OCI-LY7 (cell line): ENCODE measurements around the gene B4GALNT2. TPM values are rescaled to one million over a fixed set of nuclear protein-coding genes. Genes with fewer than 3 reads are reported as not detected.
"Not testable (repeated sequence)": the region's sequence is repeated elsewhere in the genome, so short reads cannot be mapped to it uniquely, and the experiment has no call there.

ENCODE experiments used
- BruUV-seq: library from RNA; stranded (reverse); fragments of 400-500 nt; replicated peaks from 2 replicates; lab custom pipeline; 2021; lab: Mats Ljungman, UMichigan
- CTCF ChIA-PET: fragments of 300-600 bp; sonication (Branson Sonifier 250); formaldehyde crosslinking; loops from one replicate; lab custom pipeline; 2022; ENCODE audit warnings: antibody characterized with exemption; ENCODE audit not compliant: unreplicated experiment; lab: Charles Lee
- POLR2A ChIA-PET: fragments of 300-600 bp; sonication (Branson Sonifier 250); formaldehyde crosslinking; loops from one replicate; lab custom pipeline; 2022; ENCODE audit warnings: antibody characterized with exemption; lab: Charles Lee
- DNase-seq: peaks from one replicate; pipeline ENCODE4 v3.0.0-alpha.2; 2015; ENCODE audit warnings: low spot score
- H2AFZ ChIP-seq: fragments of 200-600 bp; sonication (generic), shearing (Covaris generic); 2 replicates; pipeline ENCODE4 v1.6.1; 2014; ENCODE audit warnings: mild to moderate bottlenecking, antibody characterized with exemption, low read length, moderate library complexity
- H3K27ac ChIP-seq: fragments of 200-600 bp; sonication (generic); 2 replicates; pipeline ENCODE4 v1.5.1; 2014; ENCODE audit warnings: mixed run types, low read depth, mild to moderate bottlenecking, moderate library complexity, low read length, inconsistent platforms; ENCODE audit not compliant: poor library complexity, severe bottlenecking
- H3K36me3 ChIP-seq: fragments of 200-600 bp; sonication (generic); 2 replicates; pipeline ENCODE4 v1.6.1; 2014; ENCODE audit warnings: mild to moderate bottlenecking, antibody characterized with exemption, low read length, moderate library complexity, mixed read lengths; ENCODE audit not compliant: insufficient read depth
- H3K4me1 ChIP-seq: fragments of 200-600 bp; sonication (generic); 2 replicates; pipeline ENCODE4 v1.5.1; 2014; ENCODE audit warnings: mild to moderate bottlenecking, low read length; ENCODE audit not compliant: insufficient read depth, poor library complexity, severe bottlenecking
- H3K4me2 ChIP-seq: fragments of 200-600 bp; sonication (generic); 2 replicates; pipeline ENCODE4 v1.6.1; 2014; ENCODE audit warnings: mild to moderate bottlenecking, low read length
- H3K4me3 ChIP-seq: fragments of 200-600 bp; sonication (generic); 2 replicates; pipeline ENCODE4 v1.5.1; 2014; ENCODE audit warnings: mild to moderate bottlenecking, low read depth, low read length; ENCODE audit not compliant: poor library complexity, severe bottlenecking
- H3K79me2 ChIP-seq: fragments of 200-600 bp; sonication (generic); 2 replicates; pipeline ENCODE4 v1.6.1; 2016; ENCODE audit warnings: low read depth, mild to moderate bottlenecking, low read length, moderate library complexity, mixed read lengths; ENCODE audit not compliant: insufficient read depth
- H3K9me2 ChIP-seq: fragments of 200-600 bp; sonication (generic); 2 replicates; pipeline ENCODE4 v1.6.1; 2016; ENCODE audit warnings: mild to moderate bottlenecking, low read length, mixed read lengths; ENCODE audit not compliant: insufficient read depth
- H3K9me3 ChIP-seq: fragments of 200-600 bp; sonication (generic); 2 replicates; pipeline ENCODE4 v1.6.1; 2014; ENCODE audit warnings: mild to moderate bottlenecking, mixed run types, low read length, mixed read lengths
- H4K20me1 ChIP-seq: fragments of 200-600 bp; sonication (generic); 2 replicates; pipeline ENCODE4 v1.6.1; 2014; ENCODE audit warnings: mild to moderate bottlenecking, antibody characterized with exemption, low read length, moderate library complexity, mixed read lengths; ENCODE audit not compliant: insufficient read depth
- EZH2phosphoT487 ChIP-seq: fragments of 200-600 bp; sonication (generic); IDR thresholded peaks from 2 replicates; pipeline ENCODE4 v1.6.1; 2018; ENCODE audit warnings: low read depth, borderline replicate concordance, mild to moderate bottlenecking, mixed run types, antibody characterized with exemption, low read length, moderate library complexity, mixed read lengths
- intact Hi-C: fragments of 100-400 bp; cut with micrococcal nuclease; formaldehyde crosslinking; loops from one replicate; pipeline ENCODE4 v1.10.0; 2022; ENCODE audit not compliant: unreplicated experiment
- total RNA-seq, 2 experiments: library from RNA; depleted of rRNA in 1 of 2; stranded (reverse); fragments of >200 nt in 1 of 2; shearing (Covaris generic) in 1 of 2; gene quantifications; 2 replicates each; pipeline ENCODE4 v1.2.3, GENCODE V29; 2014 to 2022
- TF ChIP-seq, protein P1 (sequence below): fragments of 200-600 bp; sonication (generic); conservative IDR thresholded peaks from 2 replicates; pipeline ENCODE4 v1.5.1; 2014; ENCODE audit warnings: mild to moderate bottlenecking, antibody characterized with exemption, low read length, moderate library complexity, mixed read lengths

Gene B4GALNT2
- total RNA-seq, 2 experiments from 2014 or later, result not detected

- H2AFZ ChIP-seq, result no peak overlapping the region
- ChIA-PET CTCF (no interaction called here), POLR2A (interaction anchor here (0.6 kb wide), 2 partner anchors 201 to 545 kb away, joined by 3 to 4 read pairs; no protein-coding TSS in a partner anchor)
These were observed 31.5 kb upstream of the B4GALNT2 start for GRCh38 chr17:49101054-49101534.

GRCh38 chr17:49103360-49103759, 29.2 kb upstream of the B4GALNT2 start:
- CTCF ChIA-PET, H3K4me2 ChIP-seq, intact Hi-C loops, H4K20me1 ChIP-seq, H3K4me1 ChIP-seq, H3K4me3 ChIP-seq, H3K9me2 ChIP-seq, H2AFZ ChIP-seq, BruUV-seq, H3K9me3 ChIP-seq, H3K27ac ChIP-seq, H3K79me2 ChIP-seq, DNase-seq, H3K36me3 ChIP-seq: not testable (repeated sequence)
- POLR2A ChIA-PET, result interaction anchor here (0.8 kb wide), 1 partner anchor 14 kb away, joined by 4 read pairs; no protein-coding TSS in a partner anchor

More at GRCh38 chr17:49101054-49101534, 31.5 kb upstream of the B4GALNT2 start:
- H3K9me2 ChIP-seq, result no peaks in the 10 kb centered on the region
- DNase-seq, result no peak
- H3K79me2 ChIP-seq, result no peaks in the 10 kb centered on the region
- no peaks in the 10 kb centered on the region for H3K4me1 ChIP-seq
- intact Hi-C loops, result no loop called here
- BruUV-seq, result no TSS peak
- no peak overlapping the region for H3K4me2 ChIP-seq
- no peaks in the 10 kb centered on the region for H3K36me3 ChIP-seq
- no peak for TF ChIP-seq EZH2phosphoT487
- TF ChIP-seq, protein P1, sequence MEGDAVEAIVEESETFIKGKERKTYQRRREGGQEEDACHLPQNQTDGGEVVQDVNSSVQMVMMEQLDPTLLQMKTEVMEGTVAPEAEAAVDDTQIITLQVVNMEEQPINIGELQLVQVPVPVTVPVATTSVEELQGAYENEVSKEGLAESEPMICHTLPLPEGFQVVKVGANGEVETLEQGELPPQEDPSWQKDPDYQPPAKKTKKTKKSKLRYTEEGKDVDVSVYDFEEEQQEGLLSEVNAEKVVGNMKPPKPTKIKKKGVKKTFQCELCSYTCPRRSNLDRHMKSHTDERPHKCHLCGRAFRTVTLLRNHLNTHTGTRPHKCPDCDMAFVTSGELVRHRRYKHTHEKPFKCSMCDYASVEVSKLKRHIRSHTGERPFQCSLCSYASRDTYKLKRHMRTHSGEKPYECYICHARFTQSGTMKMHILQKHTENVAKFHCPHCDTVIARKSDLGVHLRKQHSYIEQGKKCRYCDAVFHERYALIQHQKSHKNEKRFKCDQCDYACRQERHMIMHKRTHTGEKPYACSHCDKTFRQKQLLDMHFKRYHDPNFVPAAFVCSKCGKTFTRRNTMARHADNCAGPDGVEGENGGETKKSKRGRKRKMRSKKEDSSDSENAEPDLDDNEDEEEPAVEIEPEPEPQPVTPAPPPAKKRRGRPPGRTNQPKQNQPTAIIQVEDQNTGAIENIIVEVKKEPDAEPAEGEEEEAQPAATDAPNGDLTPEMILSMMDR, result no peak
- H4K20me1 ChIP-seq, result no peaks in the 10 kb centered on the region
- H3K9me3 ChIP-seq, result no peaks in the 10 kb centered on the region
- H3K27ac ChIP-seq, result no peak overlapping the region
- no peak overlapping the region for H3K4me3 ChIP-seq

DNA sequence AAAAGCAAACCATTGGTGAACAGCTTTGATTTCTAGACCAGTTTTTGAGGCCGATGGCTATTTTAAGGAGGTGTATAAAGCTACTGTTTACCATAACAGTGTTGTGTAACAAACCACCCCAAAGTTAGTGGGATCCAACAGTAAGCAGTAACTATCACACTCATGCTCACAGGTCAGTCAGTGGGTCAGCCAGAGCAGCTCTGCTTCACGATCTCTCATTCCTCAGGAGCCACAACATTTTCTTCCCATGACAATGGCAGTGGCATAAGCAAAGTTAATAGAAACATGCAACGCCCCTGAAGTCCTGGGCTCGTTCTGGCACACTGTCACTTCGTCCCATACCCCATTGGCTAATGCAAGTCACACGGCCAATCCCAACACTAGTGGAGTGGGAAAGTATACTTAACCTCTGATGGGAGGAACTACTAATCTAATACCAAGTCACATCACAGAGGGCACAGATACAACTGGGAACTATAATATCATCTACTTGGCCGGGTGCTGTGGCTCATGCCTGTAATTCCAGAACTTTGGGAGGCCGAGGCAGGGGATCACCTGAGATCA, 28.0 kb upstream of the B4GALNT2 start:
- intact Hi-C loops, result no loop called here
- no peaks in the 10 kb centered on the region for H3K4me1 ChIP-seq
- ChIA-PET CTCF (no interaction called here), POLR2A (no interaction called here)
- BruUV-seq, result no TSS peak
- H4K20me1 ChIP-seq, result no peaks in the 10 kb centered on the region
- H3K27ac ChIP-seq, result no peak overlapping the region
- H3K9me2 ChIP-seq, result no peaks in the 10 kb centered on the region
- H2AFZ ChIP-seq, result no peak overlapping the region
- no peaks in the 10 kb centered on the region for H3K79me2 ChIP-seq
- TF ChIP-seq EZH2phosphoT487, result no peak
- TF ChIP-seq, protein P1, result no peak
- H3K36me3 ChIP-seq, result no peaks in the 10 kb centered on the region
- no peak overlapping the region for H3K4me3 ChIP-seq
- H3K9me3 ChIP-seq, result no peaks in the 10 kb centered on the region
- DNase-seq, result no peak
- H3K4me2 ChIP-seq, result no peak overlapping the region
